Amygdala (tissue), 56 donors: ENCODE results near the gene MVD.
A peak's percentile ranks its signal among the peaks of the same experiment; 100 is the strongest.
"Not testable (repeated sequence)": the region's sequence is repeated elsewhere in the genome, so short reads cannot be mapped to it uniquely, and the experiment has no call there.

ENCODE experiments used
- DNase-seq, 56 donors: peaks; one replicate each; lab custom pipeline; 2025; lab: John Stamatoyannopoulos, UW

Gene MVD

GRCh38 chr16:88685156-88686061, 22.5 kb upstream of the MVD start:
- peak in 2 of 56 donors; percentile 20 to 32 for DNase-seq

GRCh38 chr16:88684569-88685155, 21.8 kb upstream of the MVD start:
- DNase-seq, result no peak

- DNase-seq, result peak in 39 of 56 donors; percentile 6 to 78 (median 46)
Observed at GRCh38 chr16:88681709-88682451, 19.0 kb upstream of the MVD start.

GRCh38 chr16:88681084-88681680, 18.3 kb upstream of the MVD start:
- DNase-seq, result no peak

GRCh38 chr16:88680554-88681083, 17.7 kb upstream of the MVD start:
- no peak for DNase-seq

GRCh38 chr16:88678224-88678979, 15.5 kb upstream of the MVD start:
- DNase-seq, result no peak

- no peak for DNase-seq
Observed at GRCh38 chr16:88677721-88678120, 14.8 kb upstream of the MVD start.

GRCh38 chr16:88676502-88677242, 13.8 kb upstream of the MVD start:
- DNase-seq, result no peak

- no peak for DNase-seq
Observed at GRCh38 chr16:88673716-88674379, 11.0 kb upstream of the MVD start.

- no peak for DNase-seq
Observed at GRCh38 chr16:88672776-88673175, 9.9 kb upstream of the MVD start.

- no peak for DNase-seq
Observed at GRCh38 chr16:88671806-88672205, 8.9 kb upstream of the MVD start.

GRCh38 chr16:88669980-88670379, 7.1 kb upstream of the MVD start:
- no peak for DNase-seq

GRCh38 chr16:88669493-88669892, 6.6 kb upstream of the MVD start:
- not testable (repeated sequence) for DNase-seq

GRCh38 chr16:88667461-88667860, 4.6 kb upstream of the MVD start:
- no peak for DNase-seq

- DNase-seq, result no peak
Observed at GRCh38 chr16:88665570-88665969, 2.7 kb upstream of the MVD start.

- DNase-seq, result no peak
Observed at GRCh38 chr16:88665148-88665547, 2.3 kb upstream of the MVD start.

GRCh38 chr16:88662222-88662842, 559 bp downstream of the MVD start:
- peak in 1 of 56 donors; percentile 48 for DNase-seq

GRCh38 chr16:88661468-88661867, 1.4 kb downstream of the MVD start:
- DNase-seq, result no peak
